Sciatic nerve (tissue), 2 donors: ENCODE data around the gene GPR139. TPM values are rescaled to one million over a fixed set of nuclear protein-coding genes. Genes with fewer than 3 reads are reported as not detected.

ENCODE experiments used
- ATAC-seq: fragments of 200-7000 bp; cut with Tn5 transposase; one replicate; pipeline ENCODE4 v1.9.1; 2020; ENCODE audit warnings: mild to moderate bottlenecking, moderate library complexity
- DNase-seq: peaks from one replicate; pipeline ENCODE4 v3.0.0-alpha.2; 2020; ENCODE audit warnings: low spot score
- intact Hi-C: fragments of 100-400 bp; cut with DNase I; formaldehyde crosslinking; loops from one replicate; pipeline ENCODE4 v1.14.2; 2022
- total RNA-seq: library from RNA; stranded (reverse); fragmentation: NEBNext Ultra II Directional; extraction: Animal tissue kit (Norgen Biotek cat#: 25700); gene quantifications from one replicate; pipeline ENCODE4 v1.2.1, GENCODE V29; 2021
- donor health status: DM: no; HTN: no; CAD: no.
- donor health status: DM: no; HTN: no; CAD: no.

GPR139 gene
- total RNA-seq, 1 donor from 2014 or later: not detected

DNA sequence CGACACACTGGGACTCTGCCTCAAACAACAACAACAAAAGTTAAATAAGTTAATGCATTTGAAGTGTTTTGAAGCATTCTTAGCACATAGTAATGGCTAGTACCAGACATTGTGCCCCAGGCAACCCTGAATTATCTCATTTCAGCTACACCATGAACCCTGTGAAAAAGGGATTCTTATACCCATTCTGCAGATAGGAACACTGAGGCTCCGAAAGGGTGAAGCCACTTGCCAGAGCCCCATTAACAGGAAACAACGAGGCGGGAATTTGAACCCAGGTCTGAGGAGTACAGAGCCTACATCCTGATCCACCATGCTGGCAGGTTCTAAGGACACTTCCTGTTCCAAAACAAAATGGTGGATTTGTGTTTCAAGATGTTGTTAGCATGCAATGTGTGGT is 9.2 kb downstream of the GPR139 start:
- intact Hi-C loops: no loop called here
- ATAC-seq (no peak), DNase-seq (no peak)

DNA sequence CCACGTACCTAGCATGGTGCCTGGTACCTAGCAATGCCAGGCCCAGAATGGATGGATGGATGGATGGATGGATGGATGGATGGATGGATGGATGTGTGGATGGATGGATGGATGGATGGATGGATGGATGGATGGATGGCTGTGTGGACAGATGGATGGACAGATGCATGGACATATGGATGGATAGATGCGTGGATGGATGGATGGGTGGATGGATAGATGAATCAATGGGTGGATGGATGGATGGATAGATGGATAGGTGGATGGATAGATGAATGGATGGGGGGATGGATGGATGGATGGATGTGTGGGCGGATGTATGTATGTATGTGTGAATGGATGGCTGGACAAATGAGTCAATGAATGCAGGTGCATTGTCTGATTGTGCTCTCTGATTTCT is 12.6 kb downstream of the GPR139 start:
- intact Hi-C loops: no loop called here
- no peak for ATAC-seq
- DNase-seq: no peak

DNA sequence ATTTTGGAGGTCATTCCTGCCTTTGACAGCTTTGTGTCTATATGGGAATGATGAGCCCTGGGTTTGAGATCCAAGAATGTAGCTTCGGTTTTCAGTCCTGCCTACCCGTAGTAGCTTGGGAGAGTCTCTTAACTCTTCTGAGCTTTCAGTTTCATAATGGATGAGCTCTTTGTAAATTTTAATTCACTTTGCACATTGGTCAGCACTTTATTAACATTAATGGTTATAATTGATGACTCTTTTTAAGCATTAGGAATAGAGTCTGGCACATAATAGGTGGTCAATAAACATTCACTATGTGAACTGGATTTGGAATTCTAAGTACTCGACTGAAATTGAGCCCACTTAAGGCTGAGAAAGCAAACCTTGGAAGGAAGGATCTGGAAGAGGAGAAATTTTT is 17.3 kb downstream of the GPR139 start:
- no peak for DNase-seq
- intact Hi-C loops: no loop called here
- ATAC-seq: no peak

DNA sequence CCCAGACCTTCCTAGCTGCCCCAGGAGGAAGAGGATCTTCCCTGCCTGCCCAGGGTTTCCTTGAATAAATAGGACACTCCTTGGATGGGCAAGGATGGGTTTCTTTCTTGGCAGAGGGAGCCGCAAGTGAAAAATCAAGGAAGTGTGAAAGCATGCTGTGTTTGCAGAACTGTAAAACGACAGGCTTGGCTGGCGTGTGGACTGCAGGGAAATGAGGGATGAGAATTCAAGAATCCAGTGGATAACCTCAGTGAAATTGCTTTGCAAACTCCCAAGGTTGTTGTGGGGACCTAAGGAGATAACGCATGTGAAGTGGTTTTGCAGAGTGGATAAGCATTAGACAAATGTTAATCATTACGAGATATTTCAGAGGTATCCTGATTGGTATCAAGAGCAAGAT is 20.4 kb downstream of the GPR139 start:
- ATAC-seq (no peak), DNase-seq (no peak)
- intact Hi-C loops: no loop called here

- ATAC-seq: no peak
- intact Hi-C loops: no loop called here
These were observed 22.1 kb downstream of the GPR139 start for GRCh38 chr16:20051611-20052010.

GRCh38 chr16:20051147-20051546 is 22.5 kb downstream of the GPR139 start:
- DNase-seq (no peak), ATAC-seq (no peak)
- intact Hi-C loops: no loop called here

More at GRCh38 chr16:20051611-20052010, 22.1 kb downstream of the GPR139 start:
- DNase-seq: no peak

DNA sequence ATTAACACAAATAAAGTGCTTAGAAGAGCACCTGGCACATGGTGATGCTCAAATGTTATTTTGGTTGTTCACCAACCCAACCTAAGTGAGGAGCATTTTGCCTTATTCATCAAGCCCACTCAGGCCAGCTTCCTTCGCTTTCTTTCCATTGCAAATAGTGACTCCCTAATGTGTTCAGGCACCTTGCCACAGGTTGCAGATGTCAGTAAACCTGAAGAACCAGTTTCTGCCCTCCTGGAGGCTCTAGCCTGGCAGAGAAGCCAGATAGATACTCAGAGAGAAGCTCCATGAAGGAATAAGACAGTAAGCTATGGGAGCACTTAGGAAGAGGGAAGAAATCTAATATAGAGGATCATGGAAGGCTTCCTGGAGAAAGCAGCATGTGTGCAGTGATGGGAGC is 23.9 kb downstream of the GPR139 start:
- no peak for DNase-seq
- no peak for ATAC-seq
- intact Hi-C loops: no loop called here

DNA sequence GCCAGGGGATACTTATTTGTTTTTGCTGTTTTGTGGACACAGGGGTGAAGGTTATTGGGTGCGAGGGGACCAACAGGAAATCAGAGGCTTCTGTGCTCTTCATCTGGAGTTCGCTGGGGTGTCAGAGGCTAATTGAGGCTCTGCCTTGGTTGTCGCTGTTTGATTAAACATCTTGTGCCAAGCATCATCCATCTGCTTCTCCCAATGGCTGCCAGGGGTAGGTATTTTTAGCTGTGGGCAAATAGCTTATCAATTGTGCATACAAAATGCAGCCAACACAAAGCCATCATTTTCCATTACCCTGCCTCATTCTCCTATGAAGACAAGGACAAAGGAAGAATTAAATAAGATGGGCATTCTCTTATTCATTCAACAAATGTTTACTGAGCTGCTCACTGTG is 27.8 kb downstream of the GPR139 start:
- intact Hi-C loops: no loop called here
- DNase-seq: no peak
- no peak for ATAC-seq

DNA sequence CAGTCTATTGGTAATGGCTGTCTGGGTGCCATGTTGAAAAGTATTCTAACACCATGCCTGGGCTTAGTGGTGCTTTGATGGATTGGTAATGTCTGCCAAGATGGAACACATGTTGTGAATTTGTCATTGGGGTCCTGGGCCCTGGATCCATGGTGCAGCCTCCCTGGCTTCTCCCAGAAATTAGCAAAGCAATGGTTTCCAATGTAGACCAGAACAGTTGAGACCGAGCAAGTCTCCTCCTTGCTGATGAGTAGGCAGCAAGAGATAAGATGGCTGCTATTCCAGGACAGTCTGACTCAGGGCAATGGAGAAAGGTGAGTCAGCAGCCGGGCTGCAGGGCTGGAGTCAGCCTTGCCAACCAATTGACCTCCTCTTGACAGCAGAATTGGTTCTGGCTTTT is 30.8 kb downstream of the GPR139 start:
- DNase-seq (no peak), ATAC-seq (no peak)
- intact Hi-C loops: no loop called here

DNA sequence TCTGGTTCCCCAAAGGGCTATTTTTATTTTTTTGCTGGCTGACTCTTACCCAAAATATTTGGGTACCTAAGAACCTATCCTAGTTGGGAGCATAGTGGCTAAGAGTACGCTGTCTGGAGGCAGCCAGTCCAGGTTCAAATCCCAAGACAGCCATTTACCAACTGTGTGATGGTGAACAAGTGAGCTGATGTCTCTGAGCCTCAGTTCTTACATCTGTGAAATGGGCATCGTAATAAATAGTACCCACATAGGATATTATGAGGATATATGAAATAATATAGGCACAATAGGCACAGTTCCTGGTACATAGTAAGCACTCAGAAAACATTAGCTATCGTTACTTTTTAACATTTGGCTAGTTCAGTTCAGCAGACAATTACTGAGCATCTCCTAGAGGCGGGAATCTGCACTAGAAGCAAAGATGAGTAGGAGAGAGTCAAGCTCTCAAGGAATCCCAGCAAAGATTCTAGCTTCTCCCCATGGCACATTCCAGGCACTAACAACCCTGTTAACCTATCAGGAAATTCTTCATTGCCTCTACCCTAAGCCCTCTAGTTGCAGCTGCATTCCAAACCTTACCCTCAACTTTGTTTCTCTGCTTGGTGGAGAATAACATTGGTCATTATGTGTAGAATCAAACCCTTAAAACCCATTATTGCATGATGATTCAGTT is 31.6 kb downstream of the GPR139 start:
- no peak for DNase-seq
- ATAC-seq: no peak
- intact Hi-C loops: no loop called here

DNA sequence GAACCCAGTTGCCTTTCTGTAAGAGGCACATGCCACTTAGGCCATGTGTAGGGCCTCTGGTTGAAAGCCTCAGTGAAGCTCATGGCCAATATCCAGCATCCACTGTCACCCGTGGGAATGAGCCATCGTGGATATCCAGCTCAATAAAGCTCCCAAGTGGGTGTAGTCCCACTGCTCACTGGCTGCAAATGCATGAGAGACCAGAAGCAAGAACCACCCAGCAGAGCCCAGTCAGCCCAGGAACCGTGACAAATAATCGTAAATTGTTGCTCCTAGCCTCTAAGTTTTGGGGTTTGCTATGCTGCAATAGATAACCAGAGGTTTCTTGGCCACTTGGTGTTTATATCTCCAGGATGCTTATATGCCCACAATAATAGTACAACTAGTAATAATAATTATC is 33.7 kb downstream of the GPR139 start:
- no peak for ATAC-seq

GRCh38 chr16:20029611-20030010 is 44.1 kb downstream of the GPR139 start:
- ATAC-seq: no peak
- DNase-seq: no peak
- intact Hi-C loops: no loop called here

More for the DNA sequence above, 33.7 kb downstream of the GPR139 start:
- intact Hi-C loops: no loop called here
- DNase-seq: no peak

- DNase-seq (no peak), ATAC-seq (no peak)
- intact Hi-C loops: no loop called here
These were observed 47.2 kb downstream of the GPR139 start for GRCh38 chr16:20026361-20027072.

- ATAC-seq (no peak), DNase-seq (no peak)
- intact Hi-C loops: no loop called here
These were observed 50.5 kb downstream of the GPR139 start for GRCh38 chr16:20023190-20023589.

- intact Hi-C loops: no loop called here
- no peak for ATAC-seq
- DNase-seq: no peak
These were observed 52.7 kb downstream of the GPR139 start for GRCh38 chr16:20020976-20021375.

DNA sequence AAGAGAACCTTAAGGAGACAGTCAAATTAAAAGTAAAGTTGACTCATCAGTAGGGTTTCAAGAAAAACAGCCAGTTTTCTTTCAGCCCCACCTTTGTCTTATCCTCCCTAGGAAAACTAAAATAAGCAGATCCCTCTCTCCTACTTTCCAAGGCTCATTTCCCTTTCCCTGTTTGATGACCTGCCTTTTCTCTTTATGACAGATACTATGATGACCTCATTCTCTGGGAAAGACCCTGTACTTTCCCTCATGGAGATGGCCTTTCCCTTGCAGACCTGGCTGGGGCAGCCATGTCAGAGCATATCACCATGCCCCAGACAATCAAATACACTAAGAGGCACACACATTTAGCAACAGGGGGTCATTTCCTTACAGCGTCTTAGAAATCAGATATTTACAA is 53.6 kb downstream of the GPR139 start:
- intact Hi-C loops: no loop called here
- DNase-seq: no peak
- no peak for ATAC-seq

DNA sequence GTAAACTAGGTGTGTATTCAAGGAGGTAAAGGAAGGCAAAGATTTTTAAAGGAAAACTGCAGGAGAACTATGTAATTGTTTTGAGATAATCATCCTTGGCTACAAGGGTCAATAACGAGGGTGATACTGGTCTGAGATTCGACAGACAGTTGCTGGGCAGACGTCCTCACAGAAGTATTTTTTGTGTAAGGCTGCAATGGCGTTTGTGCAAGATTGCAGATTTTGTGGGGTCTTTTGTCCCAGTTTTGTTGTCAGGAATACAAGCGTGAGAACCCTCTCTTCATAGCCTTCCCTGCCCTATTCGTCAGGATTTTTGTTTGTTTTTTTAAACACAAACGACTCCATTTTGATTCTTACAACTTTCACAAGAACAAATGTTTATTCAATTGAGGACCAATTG is 57.5 kb downstream of the GPR139 start:
- ATAC-seq (no peak), DNase-seq (no peak)
- intact Hi-C loops: no loop called here

- intact Hi-C loops: no loop called here
- ATAC-seq: no peak
- DNase-seq: no peak
These were observed 68.8 kb downstream of the GPR139 start for GRCh38 chr16:20004931-20005330.

GRCh38 chr16:20002936-20003335 is 70.8 kb downstream of the GPR139 start:
- ATAC-seq (no peak), DNase-seq (no peak)
- intact Hi-C loops: no loop called here

- ATAC-seq: no peak
- intact Hi-C loops: no loop called here
- DNase-seq: no peak
These were observed 71.6 kb downstream of the GPR139 start for GRCh38 chr16:20001856-20002707.
